GM12873 (cell line): ENCODE results near the gene MYO5A.

ENCODE experiments used
- TF ChIP-seq, protein P1 (sequence below): IDR thresholded peaks from 2 replicates; pipeline ENCODE4 v1.5.1; 2012; ENCODE audit warnings: low read depth, mild to moderate bottlenecking, moderate library complexity, low read length, control low read depth; ENCODE audit not compliant: insufficient read depth; ENCODE audit errors: missing control alignments

MYO5A gene

DNA sequence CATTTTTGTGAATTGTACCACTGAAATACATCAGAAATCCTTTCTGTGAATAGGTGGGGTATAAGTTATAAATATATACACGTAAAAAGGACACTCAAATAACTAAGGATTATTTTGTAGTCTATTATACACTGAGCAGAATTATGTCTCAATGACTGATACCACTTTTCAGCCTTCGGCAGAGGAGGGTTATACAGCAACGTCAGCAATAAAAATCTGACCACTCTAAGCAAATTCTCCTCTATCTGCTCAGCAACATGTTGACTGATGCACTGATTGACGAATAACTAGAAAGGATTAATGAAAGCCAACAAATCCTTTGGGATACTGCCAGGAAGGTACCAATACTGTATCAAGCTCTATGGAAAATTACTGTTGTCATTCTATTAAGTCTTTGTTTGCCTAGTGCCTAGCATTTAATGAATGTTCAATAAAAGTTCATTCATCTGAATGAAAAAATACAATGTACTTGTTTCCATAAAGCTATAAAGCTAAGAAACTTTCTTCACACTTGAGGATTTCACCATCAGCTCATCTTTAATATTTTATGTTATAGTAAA is 34.9 kb upstream of the MYO5A start:
- TF ChIP-seq, protein P1, sequence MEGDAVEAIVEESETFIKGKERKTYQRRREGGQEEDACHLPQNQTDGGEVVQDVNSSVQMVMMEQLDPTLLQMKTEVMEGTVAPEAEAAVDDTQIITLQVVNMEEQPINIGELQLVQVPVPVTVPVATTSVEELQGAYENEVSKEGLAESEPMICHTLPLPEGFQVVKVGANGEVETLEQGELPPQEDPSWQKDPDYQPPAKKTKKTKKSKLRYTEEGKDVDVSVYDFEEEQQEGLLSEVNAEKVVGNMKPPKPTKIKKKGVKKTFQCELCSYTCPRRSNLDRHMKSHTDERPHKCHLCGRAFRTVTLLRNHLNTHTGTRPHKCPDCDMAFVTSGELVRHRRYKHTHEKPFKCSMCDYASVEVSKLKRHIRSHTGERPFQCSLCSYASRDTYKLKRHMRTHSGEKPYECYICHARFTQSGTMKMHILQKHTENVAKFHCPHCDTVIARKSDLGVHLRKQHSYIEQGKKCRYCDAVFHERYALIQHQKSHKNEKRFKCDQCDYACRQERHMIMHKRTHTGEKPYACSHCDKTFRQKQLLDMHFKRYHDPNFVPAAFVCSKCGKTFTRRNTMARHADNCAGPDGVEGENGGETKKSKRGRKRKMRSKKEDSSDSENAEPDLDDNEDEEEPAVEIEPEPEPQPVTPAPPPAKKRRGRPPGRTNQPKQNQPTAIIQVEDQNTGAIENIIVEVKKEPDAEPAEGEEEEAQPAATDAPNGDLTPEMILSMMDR, result no peak

DNA sequence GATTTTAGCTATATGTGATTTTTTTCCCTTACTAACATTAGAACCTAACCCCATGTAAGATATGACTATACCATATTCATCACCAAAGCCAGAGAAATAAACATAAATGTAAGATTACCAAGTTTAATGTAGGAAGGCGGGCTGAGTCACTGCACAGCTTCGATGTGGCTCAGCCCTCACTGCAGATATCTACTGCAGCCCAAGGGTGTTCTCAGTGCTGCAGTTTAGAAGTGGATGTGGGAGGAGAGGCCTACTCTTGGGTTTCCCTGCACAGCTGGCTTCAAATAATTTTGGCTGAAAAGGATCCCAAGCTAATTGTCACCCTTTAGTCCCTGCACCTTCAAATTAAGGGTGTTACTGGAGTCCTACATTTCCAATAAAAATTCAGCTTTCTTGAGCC is 30.9 kb upstream of the MYO5A start:
- TF ChIP-seq, protein P1, result no peak

DNA sequence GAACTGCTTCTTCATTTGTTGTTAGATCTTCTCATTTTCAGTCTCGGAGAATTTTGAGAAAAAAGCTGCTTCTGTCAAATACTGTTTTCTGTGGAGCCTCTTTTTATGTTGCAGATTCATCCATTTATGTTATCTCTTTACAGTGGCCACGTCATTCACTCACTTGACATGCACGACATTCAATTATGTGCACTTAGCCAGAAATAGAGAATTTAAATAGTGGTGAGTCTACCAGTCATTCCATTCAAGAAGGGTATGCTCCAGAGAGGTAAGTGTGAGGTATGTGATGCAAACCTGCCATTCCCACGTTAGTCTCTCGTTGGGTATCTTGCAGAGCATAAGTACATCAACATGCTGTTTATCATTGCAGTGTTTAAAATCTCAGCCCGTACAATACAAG is 30.3 kb upstream of the MYO5A start:
- TF ChIP-seq, protein P1, result no peak

DNA sequence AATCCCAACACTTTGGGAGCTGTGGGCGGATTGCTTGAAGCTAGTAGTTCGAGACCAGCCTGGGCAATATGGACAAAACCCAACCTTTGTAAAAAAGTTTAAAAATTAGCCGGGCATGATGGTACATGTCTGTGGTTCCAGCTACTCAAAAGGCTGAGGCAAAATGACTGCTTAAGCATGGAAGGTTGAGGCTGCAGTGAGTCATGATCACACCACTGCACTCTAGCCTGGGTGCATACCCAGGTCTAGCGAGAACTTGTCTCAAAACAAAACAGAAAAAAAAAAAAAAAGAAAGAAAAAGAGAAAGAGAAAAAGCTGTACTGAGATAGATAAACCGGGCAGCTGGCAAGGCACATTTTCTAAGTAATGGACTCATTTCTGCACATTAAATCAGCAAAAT is 29.5 kb upstream of the MYO5A start:
- TF ChIP-seq, protein P1, result no peak

DNA sequence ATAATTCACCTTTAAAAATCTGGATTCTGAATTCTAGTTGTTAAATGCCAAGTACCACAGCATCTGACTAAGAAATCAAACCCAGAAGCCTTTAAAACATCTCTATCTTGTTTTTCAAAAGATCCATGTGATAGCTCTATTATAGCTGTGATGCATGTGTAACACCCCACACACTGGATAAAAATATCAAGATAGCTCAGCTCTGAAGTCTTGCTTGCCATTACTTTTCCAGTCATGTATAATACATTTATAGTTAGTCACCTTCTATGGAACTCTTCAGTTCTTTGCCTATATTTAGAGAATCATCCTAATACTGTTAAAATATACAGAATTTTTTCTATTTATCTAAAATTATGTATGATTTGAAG is 28.6 kb upstream of the MYO5A start:
- TF ChIP-seq, protein P1, result no peak

DNA sequence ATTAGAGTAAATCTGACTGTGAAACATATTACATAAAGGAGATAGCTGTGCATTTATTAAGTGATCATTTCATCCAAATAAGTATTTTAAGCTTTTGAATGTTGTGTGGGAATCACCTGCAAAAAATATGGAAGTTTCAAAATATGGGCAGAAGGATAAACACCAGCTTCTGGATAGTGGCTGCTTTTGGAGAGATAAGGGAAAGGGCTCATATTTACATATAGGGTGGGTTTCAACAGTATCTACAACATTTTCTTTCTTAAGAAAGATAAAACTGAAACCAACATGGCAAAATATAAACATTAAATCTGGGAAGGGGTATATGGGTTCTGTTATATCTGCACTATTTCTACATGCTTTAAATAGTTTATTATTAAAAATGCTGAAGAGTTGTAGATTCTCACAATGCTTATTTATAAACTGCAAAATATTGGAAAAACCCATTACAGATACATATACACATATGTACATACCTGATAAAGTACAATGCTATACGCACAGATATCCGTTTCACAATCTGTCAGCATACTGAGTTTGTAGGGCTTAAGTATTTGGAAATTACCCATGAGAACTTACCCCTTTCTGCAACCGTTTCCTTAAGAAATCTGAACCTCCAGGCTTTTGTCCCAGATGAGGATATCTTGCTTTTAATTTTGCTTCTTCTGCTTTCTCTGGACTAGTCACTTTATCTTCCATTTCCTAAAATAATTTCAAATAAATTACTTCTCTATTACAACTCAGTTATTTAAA is 28.0 kb upstream of the MYO5A start:
- TF ChIP-seq, protein P1, result no peak

DNA sequence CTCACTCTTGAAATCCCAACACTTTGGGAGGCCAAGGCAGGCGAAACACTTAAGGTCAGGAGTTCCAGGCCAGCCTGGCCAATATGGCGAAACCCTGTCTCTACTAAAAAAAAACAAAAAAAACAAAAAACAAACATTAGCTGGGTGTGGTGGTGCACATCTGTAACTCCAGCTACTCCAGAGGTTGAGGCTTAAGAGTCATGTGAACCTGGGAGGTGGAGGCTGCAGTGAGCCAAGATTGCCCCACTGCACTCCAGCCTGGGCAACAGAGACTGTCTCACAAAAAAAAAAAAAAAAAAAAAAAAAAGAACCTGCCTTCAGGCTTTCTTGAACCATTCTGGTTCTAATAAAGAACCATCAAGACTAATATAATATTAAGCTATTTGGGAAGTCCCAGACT is 23.6 kb upstream of the MYO5A start:
- TF ChIP-seq, protein P1, result no peak
